Bronchial epithelial cell (primary cell): Measurements from ENCODE around the gene ZSCAN1. TPM values are rescaled to one million over a fixed set of nuclear protein-coding genes. Genes with fewer than 3 reads are reported as not detected.

Experiments
- DNase-seq: peaks from one replicate; pipeline ENCODE4 v3.0.0-alpha.2; 2010; ENCODE audit warnings: low read depth
- FAIRE-seq: peaks from 2 replicates; lab custom pipeline; 2011; peaks lifted over from hg19 to GRCh38; lab: Jason Lieb, UNC
- H3K27me3 ChIP-seq: 2 replicates; pipeline ENCODE4 v1.5.1; 2011; ENCODE audit warnings: low read length; ENCODE audit not compliant: control insufficient read depth, insufficient read depth
- H3K36me3 ChIP-seq: 2 replicates; pipeline ENCODE4 v1.5.1; 2011; ENCODE audit warnings: low read length; ENCODE audit not compliant: control insufficient read depth, insufficient read depth
- H3K4me3 ChIP-seq: 2 replicates; pipeline ENCODE4 v1.5.1; 2011; ENCODE audit warnings: mild to moderate bottlenecking, low read depth, low read length, control low read depth
- CTCF ChIP-seq: IDR thresholded peaks from 2 replicates; pipeline ENCODE4 v1.5.1; 2011; ENCODE audit warnings: mild to moderate bottlenecking, moderate library complexity, low read length, control low read depth, inconsistent platforms; ENCODE audit not compliant: insufficient read depth, severe bottlenecking
- total RNA-seq: library from RNA; depleted of rRNA; stranded (reverse); fragments of >200 nt; gene quantifications from 2 replicates; pipeline ENCODE4 v1.2.1, GENCODE V29; 2014

Gene ZSCAN1
- total RNA-seq, 1 donor from 2014 or later, result under 0.01 TPM

- DNase-seq, result no peak
- Histone ChIP-seq H3K4me3 (no peak overlapping the region), H3K36me3 (peaks cover 5% of the 10 kb centered on the region), H3K27me3 (no peaks in the 10 kb centered on the region)
- no peak for FAIRE-seq
- no peak for TF ChIP-seq CTCF
Measured at GRCh38 chr19:58088521-58089052, 54.8 kb downstream of the ZSCAN1 start.

DNA sequence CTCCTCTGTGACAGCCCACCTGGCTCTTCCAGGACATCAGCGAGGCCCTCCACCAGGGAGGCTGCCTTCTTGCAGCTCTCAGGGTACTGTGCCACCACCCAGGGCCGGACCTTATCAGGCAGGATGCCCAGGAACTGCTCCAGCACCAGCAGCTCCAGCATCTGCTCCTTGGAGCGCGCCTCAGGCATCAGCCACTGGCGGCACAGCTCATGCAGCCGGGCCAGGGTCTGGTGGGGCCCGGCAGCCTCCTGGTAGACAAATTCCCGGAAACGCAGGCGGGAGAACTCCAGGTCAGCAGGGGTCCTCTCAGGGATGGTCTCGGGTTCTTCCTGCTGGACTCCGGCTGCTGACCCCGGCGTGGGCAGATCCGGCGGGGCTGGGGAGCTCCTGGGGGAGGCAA is 56.0 kb downstream of the ZSCAN1 start:
- TF ChIP-seq CTCF, result no peak
- Histone ChIP-seq H3K4me3 (no peak overlapping the region), H3K27me3 (no peaks in the 10 kb centered on the region), H3K36me3 (peaks cover 3% of the 10 kb centered on the region)
- FAIRE-seq, result no peak
- DNase-seq, result no peak

- H3K27me3 ChIP-seq, result no peaks in the 10 kb centered on the region
- H3K36me3 ChIP-seq, result peaks cover 4% of the 10 kb centered on the region
- H3K4me3 ChIP-seq, result no peak overlapping the region
- DNase-seq, result no peak
- no peak for FAIRE-seq
- no peak for TF ChIP-seq CTCF
Measured at GRCh38 chr19:58091251-58091995, 57.6 kb downstream of the ZSCAN1 start.

GRCh38 chr19:58093071-58093470 is 59.2 kb downstream of the ZSCAN1 start:
- no peak for DNase-seq
- Histone ChIP-seq H3K27me3 (no peaks in the 10 kb centered on the region), H3K4me3 (no peak overlapping the region), H3K36me3 (peaks cover 4% of the 10 kb centered on the region)
- FAIRE-seq, result no peak
- no peak for TF ChIP-seq CTCF

GRCh38 chr19:58095328-58095727 is 61.5 kb downstream of the ZSCAN1 start:
- no peak for DNase-seq

More at GRCh38 chr19:58095328-58095727, 61.5 kb downstream of the ZSCAN1 start:
- Histone ChIP-seq H3K36me3 (peaks cover 1% of the 10 kb centered on the region), H3K4me3 (no peak overlapping the region), H3K27me3 (no peaks in the 10 kb centered on the region)
- FAIRE-seq, result no peak
- no peak for TF ChIP-seq CTCF
